Activated CD4-positive, alpha-beta T cell treated with anti-CD3 and anti-CD28 coated beads, Interleukin-2, amount 10 ng/mL, durations not matched to agents 24 days and 14 days (primary cell): ENCODE results near the gene PIM3. TPM values are rescaled to one million over a fixed set of nuclear protein-coding genes. Genes with fewer than 3 reads are reported as not detected.

ENCODE experiments used
- DNase-seq: peaks from one replicate; pipeline ENCODE4 v3.0.0; 2022
- H3K27ac Mint-ChIP-seq: one replicate; pipeline ENCODE4 v1.8.0; 2022; ENCODE audit warnings: mild to moderate bottlenecking, mixed read lengths
- H3K27me3 Mint-ChIP-seq: one replicate; pipeline ENCODE4 v1.8.0; 2022; ENCODE audit warnings: mixed read lengths
- H3K36me3 Mint-ChIP-seq: one replicate; pipeline ENCODE4 v1.8.0; 2022; ENCODE audit warnings: low read depth, mild to moderate bottlenecking, mixed read lengths
- H3K4me1 Mint-ChIP-seq: one replicate; pipeline ENCODE4 v1.8.0; 2021; ENCODE audit warnings: mixed read lengths
- H3K4me3 Mint-ChIP-seq: one replicate; pipeline ENCODE4 v1.8.0; 2022; ENCODE audit warnings: mild to moderate bottlenecking, moderate library complexity, mixed read lengths
- H3K9me3 Mint-ChIP-seq: one replicate; pipeline ENCODE4 v1.8.0; 2021; ENCODE audit warnings: mixed read lengths
- intact Hi-C: fragments of 100-400 bp; cut with micrococcal nuclease; formaldehyde crosslinking; loops from one replicate; pipeline ENCODE4 v1.15.1; 2023
- total RNA-seq: library from RNA; stranded (reverse); gene quantifications from 2 replicates; pipeline ENCODE4 v1.2.3, GENCODE V29; 2022

The PIM3 gene
- total RNA-seq, 1 donor from 2014 or later: 304 TPM

GRCh38 chr22:49967706-49968208 is 7.2 kb downstream of the PIM3 start:
- peaks cover 30% of the 10 kb centered on the region for H3K4me1 Mint-ChIP-seq
- no peaks in the 10 kb centered on the region for H3K27me3 Mint-ChIP-seq
- intact Hi-C loops: no loop called here
- H3K27ac Mint-ChIP-seq: peak overlapping the region; percentile 63
- no peaks in the 10 kb centered on the region for H3K9me3 Mint-ChIP-seq
- H3K4me3 Mint-ChIP-seq: no peak overlapping the region
- DNase-seq: peak; percentile 60
- peaks cover 35% of the 10 kb centered on the region for H3K36me3 Mint-ChIP-seq

GRCh38 chr22:49968313-49968830 is 7.8 kb downstream of the PIM3 start:
- intact Hi-C loops: no loop called here
- no peak overlapping the region for H3K4me3 Mint-ChIP-seq
- H3K36me3 Mint-ChIP-seq: peaks cover 29% of the 10 kb centered on the region
- no peak for DNase-seq
- no peaks in the 10 kb centered on the region for H3K9me3 Mint-ChIP-seq
- H3K4me1 Mint-ChIP-seq: peaks cover 30% of the 10 kb centered on the region
- no peaks in the 10 kb centered on the region for H3K27me3 Mint-ChIP-seq
- H3K27ac Mint-ChIP-seq: peak overlapping the region; percentile 63

- H3K4me1 Mint-ChIP-seq: peaks cover 24% of the 10 kb centered on the region
- H3K9me3 Mint-ChIP-seq: no peaks in the 10 kb centered on the region
- H3K36me3 Mint-ChIP-seq: peaks cover 23% of the 10 kb centered on the region
- H3K4me3 Mint-ChIP-seq: peak overlapping the region; percentile 29
- DNase-seq: peak; percentile 66
- intact Hi-C loops: no loop called here
- H3K27me3 Mint-ChIP-seq: no peaks in the 10 kb centered on the region
- peak overlapping the region; percentile 96 for H3K27ac Mint-ChIP-seq
Measured at GRCh38 chr22:49968831-49969661, 8.5 kb downstream of the PIM3 start.

GRCh38 chr22:49969751-49970527 is 9.4 kb downstream of the PIM3 start:
- Mint-ChIP-seq H3K9me3 (no peaks in the 10 kb centered on the region), H3K27ac (peak overlapping the region; percentile 96), H3K4me1 (peaks cover 21% of the 10 kb centered on the region), H3K27me3 (no peaks in the 10 kb centered on the region), H3K36me3 (peaks cover 14% of the 10 kb centered on the region), H3K4me3 (peak overlapping the region; percentile 85)
- DNase-seq: peak; percentile 64
- intact Hi-C loops: no loop called here

GRCh38 chr22:49970528-49971231 is 10.1 kb downstream of the PIM3 start:
- H3K27me3 Mint-ChIP-seq: no peaks in the 10 kb centered on the region
- peak overlapping the region; percentile 85 for H3K4me3 Mint-ChIP-seq
- H3K9me3 Mint-ChIP-seq: no peaks in the 10 kb centered on the region
- peak overlapping the region; percentile 96 for H3K27ac Mint-ChIP-seq
- H3K36me3 Mint-ChIP-seq: peaks cover 16% of the 10 kb centered on the region
- intact Hi-C loops: no loop called here
- peak; percentile 96 for DNase-seq
- peaks cover 27% of the 10 kb centered on the region for H3K4me1 Mint-ChIP-seq

- no peaks in the 10 kb centered on the region for H3K27me3 Mint-ChIP-seq
- intact Hi-C loops: no loop called here
- DNase-seq: peak; percentile 53
- H3K36me3 Mint-ChIP-seq: peaks cover 13% of the 10 kb centered on the region
- peak overlapping the region; percentile 96 for H3K27ac Mint-ChIP-seq
- H3K4me1 Mint-ChIP-seq: peaks cover 30% of the 10 kb centered on the region
- H3K9me3 Mint-ChIP-seq: no peaks in the 10 kb centered on the region
- H3K4me3 Mint-ChIP-seq: peak overlapping the region; percentile 85
Measured at GRCh38 chr22:49971232-49972162, 10.9 kb downstream of the PIM3 start.

GRCh38 chr22:49972163-49973017 is 11.8 kb downstream of the PIM3 start:
- intact Hi-C loops: no loop called here
- H3K4me3 Mint-ChIP-seq: no peak overlapping the region
- no peak overlapping the region for H3K27ac Mint-ChIP-seq
- H3K27me3 Mint-ChIP-seq: no peaks in the 10 kb centered on the region
- peaks cover 17% of the 10 kb centered on the region for H3K36me3 Mint-ChIP-seq
- no peaks in the 10 kb centered on the region for H3K9me3 Mint-ChIP-seq
- peak; percentile 63 for DNase-seq
- H3K4me1 Mint-ChIP-seq: peaks cover 34% of the 10 kb centered on the region

- Mint-ChIP-seq H3K9me3 (no peaks in the 10 kb centered on the region), H3K27ac (no peak overlapping the region), H3K36me3 (peaks cover 15% of the 10 kb centered on the region), H3K27me3 (no peaks in the 10 kb centered on the region), H3K4me1 (peaks cover 30% of the 10 kb centered on the region), H3K4me3 (no peak overlapping the region)
- intact Hi-C loops: no loop called here
- no peak for DNase-seq
Measured at GRCh38 chr22:49973018-49973961, 12.7 kb downstream of the PIM3 start.

GRCh38 chr22:49975543-49976389 is 15.2 kb downstream of the PIM3 start:
- Mint-ChIP-seq H3K9me3 (peaks cover 8% of the 10 kb centered on the region), H3K27me3 (no peaks in the 10 kb centered on the region), H3K27ac (peak overlapping the region; percentile 96), H3K36me3 (peaks cover 24% of the 10 kb centered on the region), H3K4me3 (peak overlapping the region; percentile 60), H3K4me1 (peaks cover 28% of the 10 kb centered on the region)
- intact Hi-C loops: loop anchor here (2.0 kb wide), 2 partner anchors 39 to 43 kb away; no protein-coding TSS in a partner anchor
- DNase-seq: no peak

- Mint-ChIP-seq H3K9me3 (peaks cover 8% of the 10 kb centered on the region), H3K4me1 (peaks cover 24% of the 10 kb centered on the region), H3K36me3 (peaks cover 25% of the 10 kb centered on the region), H3K27ac (peak overlapping the region; percentile 71), H3K27me3 (no peaks in the 10 kb centered on the region), H3K4me3 (peak overlapping the region; percentile 1)
- intact Hi-C loops: loop anchor here (2.0 kb wide), 2 partner anchors 40 to 42 kb away; no protein-coding TSS in a partner anchor
- peak; percentile 85 for DNase-seq
Measured at GRCh38 chr22:49976439-49977175, 16.0 kb downstream of the PIM3 start.
